AG10803 (cell line): Measurements from ENCODE around the gene RAB6C.
"Not testable (repeated sequence)": the region's sequence is repeated elsewhere in the genome, so short reads cannot be mapped to it uniquely, and the experiment has no call there.

Experiments
- DNase-seq: peaks from one replicate; pipeline ENCODE4 v3.0.0; 2010; ENCODE audit warnings: low read depth
- H3K4me3 ChIP-seq: 2 replicates; pipeline ENCODE4 v1.5.1; 2011; ENCODE audit warnings: mild to moderate bottlenecking, low read length, control low read depth
- CTCF ChIP-seq: conservative IDR thresholded peaks from 2 replicates; pipeline ENCODE4 v1.5.1; 2011; ENCODE audit warnings: mild to moderate bottlenecking, low read length, control low read depth, inconsistent platforms

RAB6C gene

GRCh38 chr2:129979629-129980155 lies at the start of gene RAB6C:
Gene RAB6C (plus strand): TSS chr2:129979666. CDS start chr2:129980116, 450 bp downstream.
- H3K4me3 ChIP-seq: peak within 1 kb of the TSS; percentile 39
- not testable (repeated sequence) for DNase-seq

- no peak overlapping the region for H3K4me3 ChIP-seq
- no peak for DNase-seq
- no peak for TF ChIP-seq CTCF
Observed at GRCh38 chr2:129930451-129930850, 49.0 kb upstream of the RAB6C start.

DNA sequence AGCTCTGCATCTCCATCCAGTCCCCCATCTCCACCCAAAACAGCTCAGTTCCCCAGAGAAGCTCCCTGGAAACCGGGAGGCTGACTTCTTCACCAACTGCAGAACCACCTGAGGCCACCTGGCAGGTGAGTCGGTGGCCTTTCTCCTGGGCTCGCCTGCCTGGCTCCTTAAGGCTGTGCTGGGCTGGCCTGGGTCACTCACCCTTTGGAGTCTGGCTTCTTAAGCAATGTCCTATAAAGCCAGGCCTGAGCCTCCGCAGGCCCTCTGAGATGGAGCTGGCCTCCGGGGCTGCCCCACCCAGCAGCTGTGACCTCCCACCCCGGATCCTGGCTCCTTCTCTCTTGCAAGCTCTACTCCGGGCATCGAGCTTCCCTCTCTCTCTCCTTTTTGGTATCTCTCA lies 46.1 kb upstream of the RAB6C start:
- not testable (repeated sequence) for DNase-seq
- peak overlapping the region; percentile 15; the same call in 1 of the 2 replicates for H3K4me3 ChIP-seq

GRCh38 chr2:129934044-129934822 lies 45.2 kb upstream of the RAB6C start:
- no peak for TF ChIP-seq CTCF
- peak overlapping the region; percentile 47 for H3K4me3 ChIP-seq
- peak; percentile 31 for DNase-seq

GRCh38 chr2:129935118-129935517 lies 44.3 kb upstream of the RAB6C start:
- no peak for TF ChIP-seq CTCF
- DNase-seq: peak; percentile 53

DNA sequence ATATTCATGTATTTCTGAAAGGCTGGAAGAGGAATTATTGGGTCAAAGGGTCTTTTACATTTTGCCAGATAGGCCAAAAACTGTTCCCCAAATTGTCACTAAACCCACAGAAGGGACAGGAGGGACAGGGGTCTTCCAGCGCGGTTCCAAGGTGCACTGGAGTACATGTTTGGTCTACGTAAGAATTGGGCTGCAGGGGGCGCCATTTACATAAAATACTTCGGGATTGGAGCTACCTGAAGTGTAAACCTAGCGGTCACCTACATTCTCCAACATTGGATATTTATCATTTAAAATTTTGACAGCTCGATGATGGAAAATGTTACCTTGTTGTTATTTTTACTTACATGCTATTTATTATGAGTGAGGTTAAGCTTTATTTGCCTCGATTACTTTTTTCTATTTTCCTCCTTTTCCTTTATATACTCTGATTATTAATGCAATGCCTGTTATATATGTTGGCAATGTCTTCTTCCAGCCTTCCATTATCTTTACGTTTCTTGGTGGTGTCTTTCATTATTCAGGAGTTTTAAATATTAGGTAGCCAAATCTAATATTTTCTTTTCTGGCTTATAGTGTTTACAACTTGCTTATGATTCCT lies 43.0 kb upstream of the RAB6C start:
- TF ChIP-seq CTCF: peak; percentile 59
- DNase-seq: no peak
- no peak overlapping the region for H3K4me3 ChIP-seq

More at GRCh38 chr2:129935118-129935517, 44.3 kb upstream of the RAB6C start:
- H3K4me3 ChIP-seq: no peak overlapping the region

DNA sequence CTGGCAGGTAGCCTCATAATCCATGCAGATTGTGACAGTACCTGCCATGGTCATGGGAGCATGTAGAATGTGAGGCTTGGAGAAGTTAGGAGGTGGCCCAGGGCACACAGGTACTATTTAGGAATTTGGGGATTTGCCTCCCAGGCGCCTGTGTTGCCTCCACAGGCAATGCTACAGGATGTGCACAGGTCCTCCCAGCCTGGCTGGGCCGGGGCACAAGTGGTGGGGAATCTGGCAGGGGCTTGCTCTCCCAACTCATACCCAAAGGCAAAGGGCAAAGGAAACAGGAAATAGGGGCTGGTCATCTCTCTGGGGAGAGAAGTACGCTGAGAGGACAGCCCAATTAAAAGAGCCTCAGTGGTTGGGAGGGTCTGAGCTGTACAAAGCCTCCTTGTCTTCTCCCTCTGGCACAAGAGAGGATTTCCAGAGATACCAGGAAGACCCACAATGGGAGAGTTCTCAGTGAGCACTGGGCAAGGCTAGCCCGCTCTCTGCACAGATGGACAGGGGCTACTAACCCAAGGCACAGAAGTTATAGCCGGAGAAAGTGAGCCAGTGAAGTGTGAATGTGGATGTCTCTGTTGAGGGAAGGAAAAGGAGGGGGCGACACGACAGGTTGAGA lies 40.5 kb upstream of the RAB6C start:
- H3K4me3 ChIP-seq, DNase-seq: not testable (repeated sequence)

GRCh38 chr2:129943456-129943855 lies 36.0 kb upstream of the RAB6C start:
- DNase-seq, H3K4me3 ChIP-seq: not testable (repeated sequence)

- H3K4me3 ChIP-seq: no peak overlapping the region
- no peak for DNase-seq
- no peak for TF ChIP-seq CTCF
Observed at GRCh38 chr2:129945557-129945956, 33.9 kb upstream of the RAB6C start.

- not testable (repeated sequence) for H3K4me3 ChIP-seq, DNase-seq
Observed at GRCh38 chr2:129947712-129948111, 31.8 kb upstream of the RAB6C start.

DNA sequence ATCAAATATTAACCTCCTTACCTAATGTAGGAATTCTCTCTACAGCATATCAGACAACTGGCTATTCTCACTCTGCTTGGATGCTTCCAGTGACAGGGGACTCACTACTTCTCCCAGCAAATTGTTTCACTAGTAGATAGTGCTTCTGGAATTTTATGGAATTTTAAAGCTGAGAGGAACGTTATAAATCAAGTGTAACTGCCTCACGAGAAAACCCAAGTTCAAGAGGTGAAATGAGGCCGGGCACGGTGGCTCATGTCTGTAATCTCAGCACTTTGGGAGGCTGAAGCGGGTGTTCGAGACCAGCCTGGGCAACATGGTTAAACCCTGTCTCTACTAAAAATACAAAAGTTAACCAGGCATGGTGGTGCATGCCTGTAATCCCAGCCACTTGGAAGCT lies 23.3 kb upstream of the RAB6C start:
- DNase-seq, H3K4me3 ChIP-seq: not testable (repeated sequence)
